BE2C (cell line): ENCODE measurements around the gene ATG3.
"Not testable (repeated sequence)": the region's sequence is repeated elsewhere in the genome, so short reads cannot be mapped to it uniquely, and the experiment has no call there.

Experiments
- DNase-seq: peaks from one replicate; pipeline ENCODE4 v3.0.0-alpha.2; 2020
- H3K27me3 ChIP-seq: fragments of 250-450 bp; sonication (Bioruptor Pico); 2 replicates; pipeline ENCODE4 v1.5.1; 2020; ENCODE audit warnings: mild to moderate bottlenecking
- H3K36me3 ChIP-seq: fragments of 250-450 bp; sonication (Bioruptor Pico); 2 replicates; pipeline ENCODE4 v1.5.1; 2020; ENCODE audit warnings: mild to moderate bottlenecking
- H3K4me1 ChIP-seq: fragments of 250-450 bp; sonication (Bioruptor Pico); 2 replicates; pipeline ENCODE4 v1.5.1; 2020
- H3K4me3 ChIP-seq: 2 replicates; pipeline ENCODE4 v1.5.1; 2011; ENCODE audit warnings: low read depth, low read length
- H3K9me3 ChIP-seq: fragments of 250-450 bp; sonication (Bioruptor Pico); 2 replicates; pipeline ENCODE4 v1.5.1; 2020
- TF ChIP-seq, protein P1 (sequence below): IDR thresholded peaks from 2 replicates; pipeline ENCODE4 v1.5.1; 2012; ENCODE audit warnings: mild to moderate bottlenecking, low read depth, low read length

Gene ATG3

GRCh38 chr3:112531358-112531781, 30.4 kb downstream of the ATG3 start:
- peaks cover under 1% of the 10 kb centered on the region for H3K36me3 ChIP-seq
- TF ChIP-seq, protein P1, sequence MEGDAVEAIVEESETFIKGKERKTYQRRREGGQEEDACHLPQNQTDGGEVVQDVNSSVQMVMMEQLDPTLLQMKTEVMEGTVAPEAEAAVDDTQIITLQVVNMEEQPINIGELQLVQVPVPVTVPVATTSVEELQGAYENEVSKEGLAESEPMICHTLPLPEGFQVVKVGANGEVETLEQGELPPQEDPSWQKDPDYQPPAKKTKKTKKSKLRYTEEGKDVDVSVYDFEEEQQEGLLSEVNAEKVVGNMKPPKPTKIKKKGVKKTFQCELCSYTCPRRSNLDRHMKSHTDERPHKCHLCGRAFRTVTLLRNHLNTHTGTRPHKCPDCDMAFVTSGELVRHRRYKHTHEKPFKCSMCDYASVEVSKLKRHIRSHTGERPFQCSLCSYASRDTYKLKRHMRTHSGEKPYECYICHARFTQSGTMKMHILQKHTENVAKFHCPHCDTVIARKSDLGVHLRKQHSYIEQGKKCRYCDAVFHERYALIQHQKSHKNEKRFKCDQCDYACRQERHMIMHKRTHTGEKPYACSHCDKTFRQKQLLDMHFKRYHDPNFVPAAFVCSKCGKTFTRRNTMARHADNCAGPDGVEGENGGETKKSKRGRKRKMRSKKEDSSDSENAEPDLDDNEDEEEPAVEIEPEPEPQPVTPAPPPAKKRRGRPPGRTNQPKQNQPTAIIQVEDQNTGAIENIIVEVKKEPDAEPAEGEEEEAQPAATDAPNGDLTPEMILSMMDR, result peak; percentile 49

DNA sequence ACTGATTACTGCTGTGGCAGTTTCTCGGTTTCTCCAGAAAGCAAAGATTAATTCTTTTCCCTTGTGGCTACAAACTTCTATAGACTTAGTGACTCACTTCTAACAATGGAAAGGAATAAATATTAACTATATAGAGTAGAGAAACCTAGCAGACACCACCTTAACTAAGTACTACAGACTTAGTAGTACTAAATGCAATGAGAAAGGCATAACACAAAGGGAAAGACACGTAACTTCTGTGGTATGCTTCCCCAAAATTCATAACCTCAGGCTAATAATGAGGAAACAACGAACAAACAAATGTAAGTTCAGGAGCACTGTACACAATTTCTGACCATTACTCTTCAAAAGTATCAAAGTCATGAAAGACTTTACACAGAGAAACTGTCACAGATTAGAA, 31.2 kb downstream of the ATG3 start:
- TF ChIP-seq, protein P1, result no peak
- Histone ChIP-seq H3K4me1 (no peaks in the 10 kb centered on the region), H3K4me3 (no peak overlapping the region), H3K36me3 (no peaks in the 10 kb centered on the region; the same call in none of the 2 replicates), H3K27me3 (no peaks in the 10 kb centered on the region), H3K9me3 (no peaks in the 10 kb centered on the region)
- DNase-seq, result no peak

More at GRCh38 chr3:112531358-112531781, 30.4 kb downstream of the ATG3 start:
- no peak for DNase-seq
- no peaks in the 10 kb centered on the region for H3K4me1 ChIP-seq
- no peaks in the 10 kb centered on the region for H3K27me3 ChIP-seq
- no peaks in the 10 kb centered on the region for H3K9me3 ChIP-seq
- H3K4me3 ChIP-seq, result no peak overlapping the region

- not testable (repeated sequence) for H3K4me3 ChIP-seq, DNase-seq, H3K9me3 ChIP-seq, H3K4me1 ChIP-seq, H3K36me3 ChIP-seq, H3K27me3 ChIP-seq
Measured at GRCh38 chr3:112524127-112524526, 37.6 kb downstream of the ATG3 start.

DNA sequence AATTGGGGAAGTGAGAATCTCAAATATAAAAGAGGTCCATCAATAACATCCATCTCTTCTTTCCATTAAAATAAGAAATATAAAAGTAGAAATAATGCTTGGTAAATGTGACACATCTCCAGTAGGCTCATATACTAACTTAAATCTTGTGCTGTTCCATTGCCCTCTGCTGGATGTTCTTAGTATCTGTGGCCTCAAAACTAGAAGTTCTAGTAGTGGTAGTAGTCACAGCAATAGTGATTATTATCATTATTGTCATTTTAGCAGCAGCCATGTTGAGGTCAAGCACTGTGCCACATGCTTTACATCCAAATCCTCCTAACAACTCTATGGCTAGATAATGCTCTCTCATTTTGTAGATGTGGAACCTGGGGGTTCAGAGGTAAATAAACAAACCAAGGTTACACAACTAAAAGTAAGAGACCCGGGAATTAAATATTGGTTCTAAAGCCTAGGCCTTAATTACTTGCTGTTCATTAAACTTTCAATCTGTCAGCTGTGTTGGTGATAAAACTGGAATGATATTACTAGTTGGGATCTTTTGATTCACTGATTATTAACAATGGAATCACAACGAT, 42.2 kb downstream of the ATG3 start:
- no peaks in the 10 kb centered on the region for H3K4me1 ChIP-seq
- H3K9me3 ChIP-seq, result no peaks in the 10 kb centered on the region
- no peak overlapping the region for H3K4me3 ChIP-seq
- H3K27me3 ChIP-seq, result no peaks in the 10 kb centered on the region
- H3K36me3 ChIP-seq, result no peaks in the 10 kb centered on the region
- TF ChIP-seq, protein P1, result peak; percentile 86
- DNase-seq, result peak; percentile 42

GRCh38 chr3:112518970-112519369, 42.8 kb downstream of the ATG3 start:
- H3K9me3 ChIP-seq, DNase-seq, H3K36me3 ChIP-seq, H3K27me3 ChIP-seq, H3K4me3 ChIP-seq, H3K4me1 ChIP-seq: not testable (repeated sequence)

DNA sequence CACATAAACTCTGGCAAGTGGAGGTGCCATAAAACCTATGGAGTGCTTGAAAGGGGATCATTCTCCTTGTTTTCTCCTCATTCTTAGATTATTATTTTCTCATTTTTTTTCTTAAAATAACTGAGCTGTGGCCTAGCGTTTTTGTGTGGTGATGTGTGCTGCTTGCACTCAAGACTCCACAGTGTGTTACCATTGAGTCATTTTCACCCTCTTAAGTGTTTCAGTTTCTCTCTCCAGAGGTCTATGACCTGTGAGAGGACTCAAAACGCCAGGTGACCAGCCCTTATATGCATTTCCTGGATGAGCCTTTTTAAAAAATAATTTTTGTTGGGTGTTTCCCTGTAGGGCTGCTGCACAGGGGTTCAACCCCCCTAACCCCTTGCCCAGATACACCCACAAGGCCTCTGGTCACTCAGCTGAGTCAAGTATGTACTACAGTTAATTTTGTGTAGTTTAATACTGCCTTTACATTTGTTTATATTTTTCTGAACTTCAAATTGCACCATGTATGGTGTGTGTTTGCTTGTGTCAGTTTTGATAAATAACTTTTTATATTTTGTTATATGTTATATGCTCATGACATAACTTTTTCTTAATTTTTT, 47.1 kb downstream of the ATG3 start:
- TF ChIP-seq, protein P1, result no peak
- Histone ChIP-seq H3K4me3 (no peak overlapping the region), H3K27me3 (no peaks in the 10 kb centered on the region), H3K36me3 (no peaks in the 10 kb centered on the region), H3K9me3 (no peaks in the 10 kb centered on the region), H3K4me1 (no peaks in the 10 kb centered on the region)
- no peak for DNase-seq

DNA sequence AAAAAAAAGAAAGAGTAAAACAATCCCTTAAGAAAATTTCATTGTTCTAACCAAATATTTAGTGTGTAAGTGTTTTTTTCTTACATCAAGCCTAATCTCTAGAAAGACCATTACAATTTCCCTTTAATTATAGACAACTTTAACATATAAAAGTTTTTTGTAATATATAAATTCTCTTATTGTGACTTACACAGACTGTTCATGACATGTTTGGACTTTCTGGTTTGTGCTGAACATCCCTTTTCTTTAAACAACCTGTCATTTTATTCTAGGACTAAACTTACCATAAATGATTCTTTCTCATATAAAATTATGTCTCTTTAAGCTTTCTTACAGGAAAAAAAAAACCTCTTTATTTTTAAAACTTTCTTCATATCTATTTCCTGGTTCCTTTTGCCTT, 49.4 kb downstream of the ATG3 start:
- no peak for DNase-seq
- no peak overlapping the region for H3K4me3 ChIP-seq
- H3K9me3 ChIP-seq, result no peaks in the 10 kb centered on the region
- H3K4me1 ChIP-seq, result no peaks in the 10 kb centered on the region
- H3K27me3 ChIP-seq, result no peaks in the 10 kb centered on the region
- H3K36me3 ChIP-seq, result no peaks in the 10 kb centered on the region
- TF ChIP-seq, protein P1, result no peak
